HG02943 (cell line): ENCODE measurements around the gene ERBB4.
"Not testable (repeated sequence)": the region's sequence is repeated elsewhere in the genome, so short reads cannot be mapped to it uniquely, and the experiment has no call there.

Experiments used
- ATAC-seq: cut with Tn5 transposase; IDR thresholded peaks from one replicate; pipeline ENCODE4 v1.9.1; 2021; ENCODE audit warnings: mild to moderate bottlenecking, low read depth, moderate library complexity; ENCODE audit not compliant: unreplicated experiment

The ERBB4 gene

GRCh38 chr2:212237350-212238095 is 301.1 kb downstream of the ERBB4 start:
- no peak for ATAC-seq

GRCh38 chr2:212228743-212229171 is 309.8 kb downstream of the ERBB4 start:
- ATAC-seq: no peak

GRCh38 chr2:212227755-212228154 is 310.8 kb downstream of the ERBB4 start:
- no peak for ATAC-seq

- no peak for ATAC-seq
Observed at GRCh38 chr2:212226114-212226513, 312.5 kb downstream of the ERBB4 start.

GRCh38 chr2:212223696-212224095 is 314.9 kb downstream of the ERBB4 start:
- ATAC-seq: no peak

- no peak for ATAC-seq
Observed at GRCh38 chr2:212213191-212213590, 325.4 kb downstream of the ERBB4 start.

- ATAC-seq: no peak
Observed at GRCh38 chr2:212208467-212208866, 330.1 kb downstream of the ERBB4 start.

- no peak for ATAC-seq
Observed at GRCh38 chr2:212197776-212198175, 340.8 kb downstream of the ERBB4 start.

GRCh38 chr2:212195626-212196025 is 343.0 kb downstream of the ERBB4 start:
- ATAC-seq: no peak

GRCh38 chr2:212194396-212194795 is 344.2 kb downstream of the ERBB4 start:
- ATAC-seq: no peak

GRCh38 chr2:212193803-212194202 is 344.8 kb downstream of the ERBB4 start:
- no peak for ATAC-seq

- no peak for ATAC-seq
Observed at GRCh38 chr2:212193056-212193455, 345.5 kb downstream of the ERBB4 start.

GRCh38 chr2:212191438-212191837 is 347.2 kb downstream of the ERBB4 start:
- not testable (repeated sequence) for ATAC-seq

GRCh38 chr2:212186166-212186565 is 352.4 kb downstream of the ERBB4 start:
- no peak for ATAC-seq

- ATAC-seq: no peak
Observed at GRCh38 chr2:212181646-212182045, 357.0 kb downstream of the ERBB4 start.

- no peak for ATAC-seq
Observed at GRCh38 chr2:212180408-212181083, 358.1 kb downstream of the ERBB4 start.

GRCh38 chr2:212177724-212178123 is 360.9 kb downstream of the ERBB4 start:
- ATAC-seq: no peak

GRCh38 chr2:212176151-212176550 is 362.5 kb downstream of the ERBB4 start:
- ATAC-seq: no peak

GRCh38 chr2:212173756-212174510 is 364.7 kb downstream of the ERBB4 start:
- no peak for ATAC-seq

GRCh38 chr2:212173331-212173730 is 365.3 kb downstream of the ERBB4 start:
- ATAC-seq: no peak

- no peak for ATAC-seq
Observed at GRCh38 chr2:212170382-212170781, 368.2 kb downstream of the ERBB4 start.
